K562 (cell line): Measurements from ENCODE around the gene PATL1.

Experiments used
- CBX2 ChIP-seq: fragments of 200-600 bp; sonication (generic); IDR thresholded peaks from one replicate; pipeline ENCODE4 v1.6.1; 2012; ENCODE audit warnings: mild to moderate bottlenecking, low read length, inconsistent platforms; ENCODE audit not compliant: insufficient read depth, poor library complexity, severe bottlenecking
- IRF2 ChIP-seq: sonication (generic); formaldehyde crosslinking; IDR thresholded peaks from 2 replicates; pipeline ENCODE4 v1.8.1; 2022; ENCODE audit warnings: mild to moderate bottlenecking, missing genetic modification reagents
- PCBP1 ChIP-seq: fragments of 200-400 bp; formaldehyde crosslinking; IDR thresholded peaks from 2 replicates; pipeline ENCODE4 v1.6.1; 2018; ENCODE audit warnings: mild to moderate bottlenecking, low read depth, low read length; ENCODE audit not compliant: poor library complexity, severe bottlenecking
- ZFX ChIP-seq: sonication (generic); formaldehyde crosslinking; IDR thresholded peaks from 2 replicates; pipeline ENCODE4 v1.8.0; 2022; ENCODE audit warnings: mild to moderate bottlenecking, missing genetic modification reagents, moderate library complexity
- TF ChIP-seq, protein P1 (sequence below), 3 experiments: IDR thresholded peaks in 2 of 3; conservative IDR thresholded peaks in 1 of 3; 2 replicates each; pipeline ENCODE4 v1.5.1; 2011 to 2012; ENCODE audit warnings: low read length in 3 of 3, mild to moderate bottlenecking in 3 of 3, control low read depth in 2 of 3, improper control_type of control experiment in 1 of 3, inconsistent platforms in 1 of 3, low read depth in 1 of 3, mixed read lengths in 1 of 3, moderate library complexity in 1 of 3; ENCODE audit not compliant: insufficient read depth in 2 of 3

DNA sequence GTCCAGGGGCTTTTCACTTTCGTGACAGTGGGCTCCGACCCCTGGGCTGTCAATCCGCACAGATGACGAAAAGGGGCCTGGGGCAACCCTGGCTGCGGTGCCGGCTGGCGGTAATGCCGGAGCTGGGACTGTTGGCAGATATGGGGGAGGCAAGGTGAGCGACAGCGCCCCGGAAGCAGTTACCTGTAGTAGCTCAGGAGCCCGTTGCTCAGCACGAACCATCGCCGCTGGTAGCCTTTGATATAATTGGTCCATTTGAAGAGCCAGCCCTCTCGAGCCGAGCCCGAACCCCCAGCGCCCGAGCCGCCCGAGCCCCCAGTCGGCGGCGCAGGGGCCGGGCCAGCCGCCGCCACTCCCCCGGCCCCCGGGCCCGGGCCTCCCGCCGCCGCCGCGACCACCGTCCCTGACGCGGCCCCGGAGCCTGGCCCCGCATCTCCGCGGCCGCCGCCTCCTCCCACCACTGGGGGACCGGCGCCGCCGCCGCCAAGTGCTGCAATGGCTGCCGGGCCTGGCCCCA lies 53.7 kb downstream of the PATL1 start:
- TF ChIP-seq, protein P1, sequence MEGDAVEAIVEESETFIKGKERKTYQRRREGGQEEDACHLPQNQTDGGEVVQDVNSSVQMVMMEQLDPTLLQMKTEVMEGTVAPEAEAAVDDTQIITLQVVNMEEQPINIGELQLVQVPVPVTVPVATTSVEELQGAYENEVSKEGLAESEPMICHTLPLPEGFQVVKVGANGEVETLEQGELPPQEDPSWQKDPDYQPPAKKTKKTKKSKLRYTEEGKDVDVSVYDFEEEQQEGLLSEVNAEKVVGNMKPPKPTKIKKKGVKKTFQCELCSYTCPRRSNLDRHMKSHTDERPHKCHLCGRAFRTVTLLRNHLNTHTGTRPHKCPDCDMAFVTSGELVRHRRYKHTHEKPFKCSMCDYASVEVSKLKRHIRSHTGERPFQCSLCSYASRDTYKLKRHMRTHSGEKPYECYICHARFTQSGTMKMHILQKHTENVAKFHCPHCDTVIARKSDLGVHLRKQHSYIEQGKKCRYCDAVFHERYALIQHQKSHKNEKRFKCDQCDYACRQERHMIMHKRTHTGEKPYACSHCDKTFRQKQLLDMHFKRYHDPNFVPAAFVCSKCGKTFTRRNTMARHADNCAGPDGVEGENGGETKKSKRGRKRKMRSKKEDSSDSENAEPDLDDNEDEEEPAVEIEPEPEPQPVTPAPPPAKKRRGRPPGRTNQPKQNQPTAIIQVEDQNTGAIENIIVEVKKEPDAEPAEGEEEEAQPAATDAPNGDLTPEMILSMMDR (IDR thresholded peaks at IDR 0.05 in 2 of 3, conservative IDR thresholded peaks at IDR 0.05 in 1 of 3; ENCODE audit: insufficient read depth in 2 of 3, low read depth in 1 of 3, low read length in 3 of 3), result no peak
- no peak; the same call in none of the 2 replicates for TF ChIP-seq ZFX (CRISPR knock-in tag)
- no peak for TF ChIP-seq IRF2 (CRISPR knock-in tag)
- TF ChIP-seq CBX2, result no peak
- no peak for TF ChIP-seq PCBP1
